Right ventricle myocardium superior (tissue), 1 donor: ENCODE data around the gene GDF7. TPM values are rescaled to one million over a fixed set of nuclear protein-coding genes. Genes with fewer than 3 reads are reported as not detected.
"Not testable (repeated sequence)": the region's sequence is repeated elsewhere in the genome, so short reads cannot be mapped to it uniquely, and the experiment has no call there.

Experiments
- ATAC-seq: fragments of 200-7000 bp; cut with Tn5 transposase; one replicate; pipeline ENCODE4 v1.9.1; 2020; ENCODE audit warnings: mild to moderate bottlenecking; ENCODE audit not compliant: poor library complexity
- DNase-seq: peaks from one replicate; pipeline ENCODE4 v3.0.0-alpha.2; 2020
- intact Hi-C: fragments of 100-400 bp; cut with DNase I; formaldehyde crosslinking; loops from one replicate; pipeline ENCODE4 v1.11.2; 2022
- total RNA-seq: library from RNA; stranded (reverse); fragmentation: NEBNext Ultra II Directional; extraction: Animal tissue kit (Norgen Biotek cat#: 25700); gene quantifications from one replicate; pipeline ENCODE4 v1.2.1, GENCODE V29; 2021
- donor health status: DM: no; HTN: yes; CAD: no; lungs with severe emphysema.

The GDF7 gene
- total RNA-seq, 1 donor from 2014 or later: 0.38 TPM

- ATAC-seq, DNase-seq, intact Hi-C loops: not testable (repeated sequence)
These were observed 44.7 kb downstream of the GDF7 start for GRCh38 chr2:20711641-20712040.

- intact Hi-C loops, DNase-seq, ATAC-seq: not testable (repeated sequence)
These were observed 46.6 kb downstream of the GDF7 start for GRCh38 chr2:20713585-20713984.

- intact Hi-C loops: not testable (repeated sequence)
These were observed 47.5 kb downstream of the GDF7 start for GRCh38 chr2:20714412-20714811.

GRCh38 chr2:20716164-20716563 lies 49.2 kb downstream of the GDF7 start:
- DNase-seq, intact Hi-C loops, ATAC-seq: not testable (repeated sequence)

More at GRCh38 chr2:20714412-20714811, 47.5 kb downstream of the GDF7 start:
- not testable (repeated sequence) for DNase-seq, ATAC-seq

GRCh38 chr2:20717641-20718040 lies 50.7 kb downstream of the GDF7 start:
- intact Hi-C loops: no loop called here
- DNase-seq (no peak), ATAC-seq (no peak)

- ATAC-seq (no peak), DNase-seq (no peak)
- intact Hi-C loops: no loop called here
These were observed 55.8 kb downstream of the GDF7 start for GRCh38 chr2:20722592-20723240.

GRCh38 chr2:20723543-20723942 lies 56.6 kb downstream of the GDF7 start:
- intact Hi-C loops: no loop called here
- no peak for DNase-seq
- ATAC-seq: no peak

GRCh38 chr2:20724500-20725053 lies 57.6 kb downstream of the GDF7 start:
- intact Hi-C loops: no loop called here
- no peak for DNase-seq
- ATAC-seq: no peak

- DNase-seq (no peak), ATAC-seq (no peak)
- intact Hi-C loops: no loop called here
These were observed 58.8 kb downstream of the GDF7 start for GRCh38 chr2:20725782-20726181.

- ATAC-seq (no peak), DNase-seq (no peak)
- intact Hi-C loops: no loop called here
These were observed 60.0 kb downstream of the GDF7 start for GRCh38 chr2:20726913-20727312.

GRCh38 chr2:20728114-20728758 lies 61.3 kb downstream of the GDF7 start:
- DNase-seq (no peak), ATAC-seq (no peak)
- intact Hi-C loops: no loop called here

Other genes starting within 250 kb of the GDF7 start
- 199 TPM for gene RHOB, start 220.1 kb upstream of the GDF7 start, total RNA-seq
- 19.7 TPM for gene HS1BP3, start 16.0 kb upstream of the GDF7 start, total RNA-seq
- gene LDAH, start 156.0 kb downstream of the GDF7 start, total RNA-seq: 7.0 TPM